Erythroblast (primary cell): Measurements from ENCODE around the gene WASF2.

Experiments
- GATA1 ChIP-seq: IDR thresholded peaks from 2 replicates; pipeline ENCODE4 v1.6.1; 2011; ENCODE audit warnings: low read depth, mild to moderate bottlenecking, control low read depth, low read length, moderate library complexity
- POLR2A ChIP-seq: IDR thresholded peaks from 2 replicates; pipeline ENCODE4 v1.6.1; 2011; ENCODE audit warnings: mild to moderate bottlenecking, low read length

- TF ChIP-seq POLR2A (no peak), GATA1 (no peak)
Observed at GRCh38 chr1:27356619-27357280, 133.2 kb downstream of the WASF2 start.
